ENCODE measurements around the gene PDCD4. TPM values are rescaled to one million over a fixed set of nuclear protein-coding genes. Genes with fewer than 3 reads are reported as not detected.

PDCD4 gene
- total RNA-seq, 1 donor from 2014 or later = 74.2 TPM

DNA sequence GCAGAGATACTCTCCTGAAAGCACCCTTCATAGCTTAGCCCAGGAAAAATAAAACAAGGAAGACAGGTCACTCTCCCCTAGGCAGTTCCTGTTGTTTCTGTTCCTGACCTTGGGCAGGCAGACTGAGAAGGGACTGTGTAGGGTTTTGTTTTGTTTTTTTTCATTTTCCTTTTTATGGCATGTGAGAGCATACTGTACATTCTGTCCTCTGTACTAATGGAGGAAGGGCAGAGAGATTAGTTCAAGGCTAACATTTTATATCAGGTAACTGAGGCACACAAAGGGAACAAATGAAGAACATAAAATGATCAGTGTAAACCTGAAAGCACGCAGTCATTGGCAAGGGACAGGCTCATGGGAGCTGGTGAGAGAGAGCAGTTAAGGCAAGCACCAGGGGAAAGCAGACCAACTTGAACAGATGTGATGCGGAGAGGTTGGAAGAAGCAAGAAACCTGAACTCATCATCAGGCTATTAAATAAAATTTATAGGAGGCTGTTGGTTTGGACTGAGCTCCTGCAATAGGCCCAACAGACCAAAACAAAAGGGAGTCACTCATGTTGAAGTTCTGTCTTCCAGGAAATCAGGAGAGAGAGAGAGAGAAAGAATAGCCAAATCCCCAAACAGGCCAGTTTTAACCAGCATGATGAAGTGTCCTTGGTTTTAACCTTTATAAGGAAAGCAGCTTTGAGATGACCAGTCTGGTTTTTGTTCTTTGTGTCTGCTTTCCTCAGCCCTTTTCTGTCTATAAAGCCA lies 34.1 kb upstream of the PDCD4 start:
- H3K4me3 ChIP-seq = no peak overlapping the region
- H3K36me3 ChIP-seq = no peaks in the 10 kb centered on the region
- peaks cover 41% of the 10 kb centered on the region for H3K4me1 ChIP-seq
- no peak overlapping the region for H3K27ac ChIP-seq
- intact Hi-C loops (cut with DNase I) = no loop called here
- DNase-seq (no peak), ATAC-seq (no peak)
- TF ChIP-seq, protein P1, sequence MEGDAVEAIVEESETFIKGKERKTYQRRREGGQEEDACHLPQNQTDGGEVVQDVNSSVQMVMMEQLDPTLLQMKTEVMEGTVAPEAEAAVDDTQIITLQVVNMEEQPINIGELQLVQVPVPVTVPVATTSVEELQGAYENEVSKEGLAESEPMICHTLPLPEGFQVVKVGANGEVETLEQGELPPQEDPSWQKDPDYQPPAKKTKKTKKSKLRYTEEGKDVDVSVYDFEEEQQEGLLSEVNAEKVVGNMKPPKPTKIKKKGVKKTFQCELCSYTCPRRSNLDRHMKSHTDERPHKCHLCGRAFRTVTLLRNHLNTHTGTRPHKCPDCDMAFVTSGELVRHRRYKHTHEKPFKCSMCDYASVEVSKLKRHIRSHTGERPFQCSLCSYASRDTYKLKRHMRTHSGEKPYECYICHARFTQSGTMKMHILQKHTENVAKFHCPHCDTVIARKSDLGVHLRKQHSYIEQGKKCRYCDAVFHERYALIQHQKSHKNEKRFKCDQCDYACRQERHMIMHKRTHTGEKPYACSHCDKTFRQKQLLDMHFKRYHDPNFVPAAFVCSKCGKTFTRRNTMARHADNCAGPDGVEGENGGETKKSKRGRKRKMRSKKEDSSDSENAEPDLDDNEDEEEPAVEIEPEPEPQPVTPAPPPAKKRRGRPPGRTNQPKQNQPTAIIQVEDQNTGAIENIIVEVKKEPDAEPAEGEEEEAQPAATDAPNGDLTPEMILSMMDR (IDR thresholded peaks at IDR 0.05) = no peak
- no peaks in the 10 kb centered on the region for H3K9me3 ChIP-seq
- no peaks in the 10 kb centered on the region for H3K27me3 ChIP-seq (ENCODE audit: low read depth)

DNA sequence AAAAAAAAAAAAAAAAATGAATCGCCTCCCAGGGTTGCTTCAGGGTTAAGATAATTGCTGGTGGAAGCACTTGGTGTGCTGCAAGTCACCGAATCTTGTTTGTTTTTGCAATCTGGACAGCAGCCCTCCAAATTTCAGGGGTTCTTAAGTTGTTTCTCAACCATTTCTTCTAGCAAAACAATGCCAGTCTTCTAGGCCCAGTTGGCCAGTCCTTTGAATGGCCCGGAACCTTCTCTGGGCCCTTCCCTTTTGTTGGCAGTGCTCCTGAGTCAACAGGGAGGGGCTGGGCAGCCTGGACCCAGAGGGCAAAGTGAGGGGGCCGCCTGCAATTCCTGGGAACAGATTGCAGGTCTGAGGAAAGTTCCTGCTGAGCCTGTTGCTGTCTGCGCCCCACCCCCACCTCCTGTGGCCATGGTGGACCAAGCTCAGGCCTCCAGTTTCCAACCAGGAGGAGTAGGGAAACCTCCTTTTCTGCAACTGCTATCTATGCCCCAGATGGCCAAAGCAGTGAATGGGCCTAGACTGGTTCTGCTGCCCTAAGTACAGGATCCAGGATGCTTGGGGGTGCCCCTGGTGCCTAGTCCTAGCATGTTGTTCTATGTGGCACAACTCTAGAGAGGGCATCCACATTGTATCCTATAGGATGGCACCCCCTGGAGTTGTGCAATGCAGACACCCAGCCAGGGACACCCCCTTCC lies 31.4 kb upstream of the PDCD4 start:
- H3K4me3 ChIP-seq = no peak overlapping the region
- TF ChIP-seq, protein P1 (IDR thresholded peaks at IDR 0.05) = no peak
- ATAC-seq = peak; percentile 84 to 88
- no peaks in the 10 kb centered on the region for H3K27me3 ChIP-seq (ENCODE audit: low read depth)
- intact Hi-C loops (cut with DNase I) = no loop called here
- H3K36me3 ChIP-seq = no peaks in the 10 kb centered on the region
- peak; percentile 84 for DNase-seq
- peaks cover 37% of the 10 kb centered on the region for H3K4me1 ChIP-seq
- no peak overlapping the region for H3K27ac ChIP-seq
- no peaks in the 10 kb centered on the region for H3K9me3 ChIP-seq

DNA sequence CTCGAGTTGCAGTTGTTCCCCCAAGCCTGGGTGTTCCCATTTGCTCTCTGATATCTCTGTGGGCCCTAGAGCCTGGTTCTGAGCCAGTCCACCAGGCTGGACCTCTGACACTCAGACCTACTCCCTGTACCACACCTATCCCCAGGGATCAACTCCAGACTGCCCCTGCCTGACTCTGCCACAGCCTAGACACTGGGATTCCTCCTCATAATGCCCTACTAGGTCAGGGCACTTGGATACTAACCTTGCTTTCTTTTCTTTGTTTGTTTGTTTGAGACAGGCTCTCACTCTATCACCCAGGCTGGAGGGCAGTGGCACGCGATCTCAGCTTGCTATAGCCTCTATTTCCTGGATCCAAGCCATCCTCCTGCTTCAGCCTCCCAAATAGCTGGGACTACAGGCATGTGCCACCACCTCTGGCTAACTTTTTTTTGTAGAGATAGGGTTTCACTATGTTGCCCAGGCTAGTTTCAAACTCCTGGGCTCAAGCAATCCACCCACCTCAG lies 30.8 kb upstream of the PDCD4 start:
- Histone ChIP-seq H3K27ac (no peak overlapping the region), H3K4me3 (no peak overlapping the region), H3K9me3 (no peaks in the 10 kb centered on the region), H3K36me3 (no peaks in the 10 kb centered on the region), H3K27me3 (ENCODE audit: low read depth) (no peaks in the 10 kb centered on the region), H3K4me1 (peaks cover 37% of the 10 kb centered on the region)
- DNase-seq (no peak), ATAC-seq (peak in 1 of 2 donors; percentile 3)
- intact Hi-C loops (cut with DNase I) = no loop called here
- TF ChIP-seq, protein P1 (IDR thresholded peaks at IDR 0.05) = no peak

DNA sequence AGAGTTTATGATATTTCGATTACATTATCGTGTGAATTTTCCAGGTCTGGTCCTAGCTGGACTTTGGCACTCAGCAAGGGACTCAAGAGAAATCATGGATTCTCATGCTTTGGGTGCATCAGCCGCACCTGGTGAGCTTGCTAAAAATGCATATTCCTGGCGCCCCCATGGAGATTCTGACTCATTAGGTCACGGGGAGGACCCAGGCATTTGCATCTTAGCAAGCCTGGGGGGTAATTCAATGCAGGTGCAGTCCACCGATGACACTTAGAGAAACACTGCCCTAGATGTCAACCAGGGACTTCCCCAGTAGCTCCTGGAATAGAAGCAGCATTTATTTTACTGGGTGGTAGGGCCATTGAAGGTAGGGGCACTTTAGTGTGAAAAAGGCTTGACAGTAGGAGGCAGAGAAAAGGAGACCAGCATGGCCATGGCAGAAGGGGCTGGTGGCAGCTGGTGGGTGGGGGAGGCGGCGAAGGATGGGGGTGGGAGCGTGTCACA lies 29.9 kb upstream of the PDCD4 start:
- Histone ChIP-seq H3K27me3 (ENCODE audit: low read depth) (no peaks in the 10 kb centered on the region), H3K4me1 (peaks cover 37% of the 10 kb centered on the region), H3K27ac (no peak overlapping the region), H3K4me3 (no peak overlapping the region), H3K9me3 (no peaks in the 10 kb centered on the region), H3K36me3 (no peaks in the 10 kb centered on the region)
- TF ChIP-seq, protein P1 (IDR thresholded peaks at IDR 0.05) = no peak
- ATAC-seq (no peak), DNase-seq (no peak)
- intact Hi-C loops (cut with DNase I) = no loop called here

DNA sequence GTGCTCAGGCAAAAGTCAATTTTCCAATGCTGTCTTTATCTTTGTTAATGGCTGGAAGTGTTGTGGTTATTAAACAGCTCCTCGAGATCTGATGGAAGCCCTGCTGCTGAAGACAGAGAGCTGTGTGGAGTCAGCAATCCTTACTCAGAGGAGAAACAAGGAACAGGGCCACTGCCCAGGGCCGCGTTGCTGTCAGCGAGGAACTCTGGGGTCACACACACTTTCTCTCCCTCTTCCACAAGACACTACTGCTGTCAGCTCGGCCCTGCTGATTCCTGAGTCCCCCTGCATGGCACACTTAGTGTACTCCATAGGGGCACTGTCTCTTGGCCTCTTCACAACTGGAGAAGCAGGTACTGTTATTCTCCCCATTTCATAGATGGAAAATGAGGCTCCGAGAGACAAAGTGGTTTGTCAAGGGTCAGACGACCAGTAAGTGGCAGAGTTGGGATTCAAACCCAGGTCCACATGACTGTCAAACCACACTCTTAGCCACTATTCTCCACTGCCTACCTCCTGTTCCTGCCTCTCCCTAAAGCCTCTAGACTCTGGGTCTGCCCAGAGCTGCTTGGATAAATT lies 29.3 kb upstream of the PDCD4 start:
- no peak overlapping the region for H3K27ac ChIP-seq
- no peaks in the 10 kb centered on the region for H3K27me3 ChIP-seq (ENCODE audit: low read depth)
- DNase-seq (no peak), ATAC-seq (no peak)
- no peak overlapping the region for H3K4me3 ChIP-seq
- H3K36me3 ChIP-seq = no peaks in the 10 kb centered on the region
- TF ChIP-seq, protein P1 (IDR thresholded peaks at IDR 0.05) = no peak
- intact Hi-C loops (cut with DNase I) = no loop called here
- H3K9me3 ChIP-seq = no peaks in the 10 kb centered on the region
- peaks cover 37% of the 10 kb centered on the region for H3K4me1 ChIP-seq

All from lower lobe of right lung (tissue), 2 donors.